Measurements from ENCODE around the gene MAGI1.
A peak's percentile ranks its signal among the peaks of the same experiment; 100 is the strongest.
"Not testable (repeated sequence)": the region's sequence is repeated elsewhere in the genome, so short reads cannot be mapped to it uniquely, and the experiment has no call there.

The MAGI1 gene

DNA sequence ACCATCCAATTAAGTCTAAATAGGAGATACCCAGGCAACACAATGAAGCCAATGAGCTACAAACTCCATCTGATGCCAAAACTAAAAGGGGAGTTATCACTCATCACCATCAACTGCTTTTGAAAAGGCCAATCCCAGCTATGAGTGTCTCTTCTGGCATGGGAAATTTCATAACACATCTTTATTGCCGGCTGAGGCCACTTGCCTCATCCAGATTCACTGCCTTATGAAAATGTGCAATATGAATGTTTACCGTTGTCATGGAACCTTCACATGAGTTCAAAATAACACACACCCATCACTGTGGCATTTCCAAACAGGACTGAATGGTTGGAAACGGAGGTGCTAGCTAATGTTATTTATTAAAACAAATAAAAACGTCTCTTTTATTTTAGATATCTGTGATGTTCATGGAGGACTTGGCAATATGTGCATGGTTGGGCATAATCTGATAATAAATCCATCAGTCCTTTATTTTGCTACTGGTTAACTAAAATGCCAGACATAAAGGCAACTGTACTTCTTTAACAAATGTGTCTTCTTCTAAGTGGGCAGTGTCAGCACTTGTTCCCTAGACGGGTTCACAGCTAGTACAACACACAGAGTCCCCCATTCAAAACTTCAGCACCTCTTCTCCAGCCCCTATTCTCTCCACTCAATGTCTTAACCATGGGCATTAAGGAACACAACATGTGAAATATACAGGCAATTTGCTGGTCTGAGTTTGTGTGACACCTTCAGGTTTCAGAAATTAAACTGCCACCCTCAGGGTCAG, 143.9 kb downstream of the MAGI1 start:
- no peak for DNase-seq

DNA sequence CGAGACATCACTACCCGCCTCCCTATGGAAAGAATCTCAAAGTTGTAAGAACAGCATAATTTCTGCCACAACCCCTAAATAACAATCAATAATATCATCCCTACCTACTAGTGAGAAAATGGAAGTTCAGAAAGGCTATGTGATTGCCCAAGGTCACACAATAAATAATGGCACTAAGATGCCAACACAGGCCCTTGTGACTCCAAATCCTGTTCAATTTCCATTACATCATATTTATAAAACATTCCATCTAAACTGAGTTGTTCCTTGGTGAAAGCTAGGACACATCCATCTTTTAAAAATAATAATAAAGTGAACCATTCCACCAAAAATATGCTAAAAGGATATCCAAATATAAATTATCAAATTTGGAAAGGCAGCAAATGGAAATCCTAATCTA, 144.6 kb downstream of the MAGI1 start:
- no peak for DNase-seq

DNA sequence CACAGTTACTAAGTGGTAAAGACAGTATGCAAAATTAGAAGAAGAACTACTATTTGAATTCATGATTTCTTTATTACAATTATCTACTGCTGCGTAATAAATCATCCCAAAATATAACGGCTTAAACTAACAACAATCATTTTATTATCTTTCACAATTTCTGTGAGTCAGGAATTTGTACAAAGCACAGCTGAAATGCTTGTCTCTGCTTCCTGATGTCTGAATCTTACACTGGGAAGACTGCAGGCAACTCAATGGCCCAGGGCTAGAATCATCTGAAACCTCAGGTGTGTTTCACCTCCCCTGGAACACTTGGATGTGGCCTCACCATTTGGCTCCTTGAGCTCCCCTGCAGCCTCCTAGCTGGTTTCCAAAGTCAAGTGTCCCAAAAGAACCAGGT, 145.1 kb downstream of the MAGI1 start:
- DNase-seq = no peak

DNA sequence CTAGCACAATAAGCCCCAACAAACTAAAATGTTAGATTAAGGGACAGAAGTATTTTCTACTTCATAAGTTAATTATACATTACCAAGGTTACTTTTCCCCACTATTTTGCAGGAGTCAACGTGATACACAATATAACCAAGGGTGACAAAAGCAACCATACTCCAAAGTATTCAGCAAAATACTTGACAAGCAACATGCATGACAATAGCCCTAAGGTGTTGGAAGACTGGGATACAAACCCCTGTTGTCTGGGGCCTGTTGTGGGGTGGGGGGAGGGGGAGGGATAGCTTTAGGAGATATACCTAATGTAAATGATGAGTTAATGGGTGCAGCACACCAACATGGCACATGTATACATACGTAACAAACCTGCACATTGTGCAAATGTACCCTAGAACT, 147.2 kb downstream of the MAGI1 start:
- DNase-seq = not testable (repeated sequence)

DNA sequence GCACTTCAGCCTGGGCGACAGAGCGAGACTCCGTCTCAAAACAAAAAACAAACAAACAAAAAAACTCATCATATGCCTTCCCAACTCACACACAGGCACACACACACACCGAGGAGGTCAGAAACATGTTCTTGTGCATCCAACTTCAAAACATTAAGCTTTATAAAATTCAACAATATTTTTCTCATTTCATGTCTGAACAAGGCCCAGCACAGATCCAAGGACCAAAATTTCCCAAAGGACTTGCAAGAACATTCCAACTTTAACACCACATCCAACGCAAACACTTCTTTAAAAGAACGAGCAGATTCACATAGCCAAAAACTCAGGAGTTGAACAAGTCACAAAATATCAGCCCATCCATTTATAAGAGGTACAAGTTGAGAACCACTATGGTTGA, 148.4 kb downstream of the MAGI1 start:
- DNase-seq = no peak

DNA sequence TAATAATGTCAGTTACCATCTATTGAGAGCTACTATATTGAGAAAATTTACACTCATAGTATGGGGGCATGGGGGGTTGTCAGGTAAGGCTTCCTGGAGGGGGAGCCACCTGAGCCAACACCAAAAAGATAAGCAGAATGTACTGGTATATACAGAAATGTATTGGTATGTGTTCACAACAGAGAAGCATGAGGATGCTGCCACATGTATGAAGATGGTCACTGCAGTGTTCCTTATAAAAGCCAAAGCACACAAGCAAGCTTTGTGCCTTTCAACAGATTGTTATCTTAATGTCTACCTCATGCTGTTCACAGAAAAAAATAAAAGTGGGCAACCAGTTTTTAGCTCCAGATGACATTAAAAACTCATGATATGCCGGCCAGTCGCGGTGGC, 149.0 kb downstream of the MAGI1 start:
- DNase-seq = no peak

DNA sequence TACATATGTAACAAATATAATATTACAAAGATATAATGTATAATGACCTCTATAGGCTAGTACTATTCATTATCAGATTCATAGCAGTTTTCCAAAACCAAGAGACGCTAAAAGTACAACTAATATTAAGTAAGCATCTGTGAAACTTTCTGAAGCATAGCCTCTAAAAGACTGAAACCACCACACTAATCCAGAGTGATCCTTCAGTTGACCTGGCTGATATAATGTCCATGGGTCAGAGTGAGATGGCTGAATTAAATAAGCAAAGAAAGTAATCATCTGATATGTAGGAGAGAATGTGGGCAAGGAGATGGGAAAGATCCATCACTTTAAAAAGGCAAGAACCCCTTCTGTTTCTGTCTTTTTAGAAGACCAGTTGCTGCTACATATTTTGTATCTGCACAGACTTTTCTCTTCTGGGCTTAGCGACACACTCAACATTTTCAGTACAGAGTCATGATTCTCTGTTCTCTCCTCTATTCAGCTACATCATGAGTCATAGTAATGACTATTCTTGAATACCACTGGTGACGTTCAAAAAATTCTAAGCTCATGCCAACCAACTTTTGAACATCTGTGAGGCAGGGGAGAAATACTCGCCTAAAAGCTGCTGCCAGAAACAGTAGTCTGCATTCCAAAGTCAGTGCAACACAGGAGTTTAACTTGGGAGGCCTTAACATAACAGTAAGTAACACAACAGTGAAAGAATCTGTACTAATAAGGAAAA, 149.6 kb downstream of the MAGI1 start:
- DNase-seq = no peak

DNA sequence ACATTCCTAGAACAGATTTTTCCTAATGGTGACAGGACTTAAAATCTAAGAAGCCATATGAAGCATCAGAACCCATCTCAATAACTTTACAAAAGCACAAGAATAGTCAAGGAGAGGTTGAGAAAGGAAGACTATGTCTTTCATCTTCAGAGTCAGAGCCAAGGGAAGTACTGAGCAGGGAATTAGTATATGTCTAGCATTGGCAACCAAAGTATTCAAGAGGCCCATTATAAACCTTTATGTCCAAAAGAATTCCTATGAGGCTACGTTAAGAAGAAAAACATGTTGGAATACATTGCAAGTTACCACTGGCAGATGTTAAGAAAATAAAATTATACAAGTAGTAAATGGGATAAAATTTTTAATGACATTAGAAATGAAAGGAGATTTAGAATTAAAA, 150.5 kb downstream of the MAGI1 start:
- DNase-seq = no peak

DNA sequence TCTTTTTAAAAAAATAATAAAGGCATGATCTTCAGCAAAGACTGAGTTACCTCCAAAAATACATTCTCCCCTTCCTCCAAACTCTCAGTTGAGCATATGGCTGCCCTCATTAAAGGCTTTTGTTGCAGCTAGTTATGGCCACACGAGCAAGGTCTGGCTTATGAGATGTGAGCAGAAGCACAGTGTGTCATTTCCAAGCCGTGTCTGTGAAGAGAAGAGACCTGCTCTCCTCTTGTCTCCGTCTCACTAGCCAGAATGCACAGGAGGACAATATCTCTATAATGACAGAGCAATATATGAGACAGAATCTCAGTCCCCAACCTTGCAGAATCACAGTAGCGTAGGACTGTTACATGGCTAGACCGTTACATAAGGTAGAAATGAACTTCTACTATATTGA, 152.3 kb downstream of the MAGI1 start:
- DNase-seq = no peak

DNA sequence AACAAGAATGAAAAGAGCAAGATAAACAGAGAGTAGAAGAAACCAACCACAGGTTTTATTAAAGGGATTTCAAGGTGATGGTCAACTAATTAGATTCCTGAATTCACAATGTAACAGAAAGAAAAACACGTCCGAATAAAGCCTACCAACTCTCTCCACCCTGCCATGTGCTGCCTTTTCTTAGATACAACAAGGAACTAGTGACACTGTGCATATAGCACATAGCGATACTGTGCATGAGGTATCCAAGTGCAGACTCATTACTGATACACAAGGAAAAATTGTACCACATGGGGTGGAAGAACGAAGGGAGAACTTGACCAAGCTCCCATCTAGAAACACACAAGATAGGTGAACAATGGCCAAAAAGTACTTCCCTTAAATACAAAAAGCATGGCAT, 154.6 kb downstream of the MAGI1 start:
- no peak for DNase-seq

DNA sequence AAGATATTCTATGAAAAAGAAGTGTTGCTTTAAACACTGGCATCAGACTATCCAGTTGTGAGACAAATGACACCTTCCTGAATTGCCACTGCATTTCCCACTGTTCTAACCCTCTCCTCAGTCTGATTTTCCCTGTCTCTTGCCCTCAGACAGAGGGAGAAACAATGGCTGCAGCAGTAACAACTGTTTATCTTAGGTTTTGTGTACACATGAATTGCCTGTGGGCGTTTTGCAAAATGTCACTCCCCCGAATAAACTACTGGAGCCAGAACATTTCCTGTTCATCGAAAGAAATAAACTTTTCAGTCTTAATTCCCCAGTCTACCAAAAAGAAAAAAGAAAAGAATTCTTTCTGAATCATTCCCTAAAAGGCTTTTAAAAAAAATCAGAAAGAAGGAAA, 155.1 kb downstream of the MAGI1 start:
- no peak for DNase-seq

DNA sequence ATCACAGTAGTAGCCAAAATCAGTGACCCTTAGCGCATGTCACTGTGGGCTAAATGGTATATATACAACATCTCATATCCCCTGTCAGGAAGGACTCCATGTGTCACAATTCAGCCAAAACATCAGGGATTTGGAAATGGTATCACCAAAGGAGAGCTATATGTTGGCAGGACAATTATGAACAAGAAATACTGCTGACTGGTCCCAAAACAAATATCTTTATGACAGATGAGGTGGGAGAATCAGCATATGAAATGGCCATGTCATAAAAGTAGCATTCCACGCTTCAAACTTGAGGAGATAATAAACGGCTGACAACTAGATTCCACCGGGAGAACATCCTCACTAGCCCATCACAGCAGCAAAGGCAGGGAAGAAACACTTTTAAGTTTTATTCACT, 158.4 kb downstream of the MAGI1 start:
- no peak for DNase-seq

DNA sequence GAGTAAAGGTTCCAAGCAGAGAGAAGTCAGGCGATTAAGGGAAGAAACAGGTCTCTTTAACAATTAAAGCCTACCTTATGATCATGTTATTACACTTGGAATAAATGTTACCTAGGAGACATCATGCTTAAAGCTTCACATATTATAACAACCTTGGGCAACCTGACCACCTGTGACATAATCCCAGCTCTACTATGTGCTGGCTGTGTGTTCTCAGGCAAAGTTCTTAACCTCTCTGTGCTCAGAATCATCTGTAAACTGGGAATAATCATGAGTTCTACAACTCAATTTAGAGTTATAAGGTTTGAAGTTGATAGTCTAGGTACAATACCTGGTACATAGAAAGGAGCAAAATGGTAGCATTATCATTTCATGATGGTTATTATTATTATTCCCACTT, 159.3 kb downstream of the MAGI1 start:
- DNase-seq = no peak

DNA sequence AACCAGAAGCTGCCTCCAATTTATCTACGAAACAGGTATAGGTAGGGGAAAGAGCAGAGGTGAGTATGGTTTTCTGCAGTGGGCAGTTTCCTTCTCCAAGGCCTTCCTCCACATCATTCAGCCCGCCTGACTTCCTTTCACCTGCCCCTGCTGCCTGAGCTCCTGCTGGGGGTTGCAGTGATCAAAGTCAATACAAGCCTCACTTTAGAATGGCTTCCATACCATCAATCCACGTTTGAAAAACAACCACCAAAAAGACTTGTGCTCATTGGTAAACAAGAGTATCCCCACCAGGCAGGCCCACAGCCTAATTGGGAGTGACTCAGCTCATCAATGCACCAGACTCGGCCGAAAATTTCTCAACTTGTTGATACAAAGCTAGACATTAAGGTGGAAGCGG, 159.9 kb downstream of the MAGI1 start:
- no peak for DNase-seq

DNA sequence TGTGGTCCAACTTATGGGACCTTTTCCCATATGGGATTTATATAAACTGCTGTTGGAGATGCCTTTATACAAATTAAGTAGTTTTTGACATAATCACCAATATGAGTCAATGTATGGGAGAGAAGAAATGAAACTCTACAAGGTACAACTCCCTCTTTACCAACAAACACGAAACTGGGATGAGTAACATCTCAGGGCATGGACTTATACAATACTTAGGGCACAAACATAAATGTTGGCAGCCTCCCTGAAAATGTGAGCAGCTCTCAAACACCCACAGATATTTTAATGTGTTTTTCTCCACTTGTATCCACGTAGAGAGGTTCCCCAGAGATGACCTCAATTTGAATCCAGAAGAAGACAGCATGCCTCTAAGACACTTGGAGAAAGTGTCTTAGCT, 161.6 kb downstream of the MAGI1 start:
- no peak for DNase-seq

DNA sequence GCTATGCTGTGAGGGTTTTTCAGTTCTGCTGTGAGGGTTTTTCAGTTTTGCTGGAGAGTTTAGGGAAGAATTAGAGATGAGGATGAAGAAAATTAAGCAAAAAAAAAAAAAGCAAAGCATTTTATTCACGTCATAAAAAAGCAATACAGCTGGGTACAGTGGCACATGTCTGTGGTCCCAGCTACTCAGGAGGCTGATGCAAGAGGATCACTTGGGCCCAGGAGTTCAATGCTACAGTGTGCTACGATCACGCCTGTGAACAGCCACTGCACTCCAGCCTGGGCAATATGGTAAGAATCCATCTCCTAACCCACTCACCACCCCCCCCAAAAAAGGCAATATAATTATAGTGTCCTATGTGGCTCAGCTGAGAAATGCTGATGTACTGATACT, 162.7 kb downstream of the MAGI1 start:
- DNase-seq = no peak

DNA sequence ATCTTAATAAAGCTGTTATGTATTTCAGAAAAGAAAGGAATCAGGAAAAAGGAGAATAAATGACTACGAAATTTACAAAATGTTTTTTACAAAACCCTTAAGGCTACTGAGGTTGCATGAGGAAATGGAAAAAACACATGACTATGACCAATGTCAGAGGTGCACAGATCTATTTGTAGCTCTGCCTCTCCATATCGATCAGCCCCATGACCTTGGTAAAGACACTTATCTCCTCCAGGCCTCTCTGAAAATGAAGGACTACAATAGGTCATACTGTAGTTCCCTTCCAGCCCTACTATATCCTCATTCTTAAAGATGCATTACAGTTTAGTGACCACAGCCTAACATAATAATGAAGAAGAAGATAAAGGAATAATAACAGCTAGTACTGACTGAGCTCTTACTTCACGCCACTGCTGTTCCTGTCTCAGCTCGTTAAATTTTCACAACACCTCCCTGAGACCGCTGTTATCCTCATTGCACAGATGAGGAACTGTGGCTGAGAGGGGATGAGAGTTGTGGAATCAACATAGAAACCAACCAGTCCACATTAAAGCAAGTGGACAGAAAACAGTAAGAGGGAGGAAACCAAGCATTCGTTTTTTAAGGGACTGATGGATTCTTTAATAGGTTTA, 163.2 kb downstream of the MAGI1 start:
- no peak for DNase-seq

DNA sequence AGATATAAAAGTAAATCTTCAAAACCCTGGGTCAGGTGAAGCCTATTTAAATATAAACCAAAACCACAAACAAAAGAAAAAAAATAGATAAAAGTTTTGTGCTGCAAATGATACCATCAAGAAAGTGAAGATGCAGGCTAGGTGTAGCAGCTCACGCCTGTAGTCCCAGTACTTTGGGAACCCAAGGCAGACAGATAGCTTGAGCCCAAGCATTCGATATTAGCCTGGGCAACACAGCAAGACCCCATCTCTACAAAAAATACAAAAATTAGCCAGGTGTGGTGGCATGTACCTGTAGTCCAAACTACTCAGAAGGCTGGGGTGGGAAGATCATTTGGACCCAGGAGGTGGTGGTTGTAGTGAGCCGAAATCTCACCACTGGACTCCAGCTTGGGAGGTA, 164.8 kb downstream of the MAGI1 start:
- no peak for DNase-seq

DNA sequence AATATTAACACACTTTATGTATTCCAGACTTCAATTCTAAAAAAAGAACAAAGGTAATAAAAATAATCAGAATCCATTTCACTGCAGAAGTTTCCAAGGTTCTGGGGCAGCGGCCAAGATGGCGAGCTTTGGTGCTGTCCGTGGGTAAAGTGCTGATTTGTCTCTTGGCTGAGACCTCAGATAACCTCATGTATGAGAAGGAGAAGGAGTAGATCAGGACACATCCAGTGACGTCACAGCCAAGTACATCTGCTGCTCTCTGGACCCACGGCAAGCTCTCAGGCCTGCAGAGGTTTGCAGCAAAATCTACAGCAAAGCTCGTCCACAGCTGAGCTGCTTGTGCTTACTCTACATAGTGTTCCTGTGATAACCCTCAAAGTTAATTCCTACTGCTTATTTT, 165.7 kb downstream of the MAGI1 start:
- no peak for DNase-seq

DNA sequence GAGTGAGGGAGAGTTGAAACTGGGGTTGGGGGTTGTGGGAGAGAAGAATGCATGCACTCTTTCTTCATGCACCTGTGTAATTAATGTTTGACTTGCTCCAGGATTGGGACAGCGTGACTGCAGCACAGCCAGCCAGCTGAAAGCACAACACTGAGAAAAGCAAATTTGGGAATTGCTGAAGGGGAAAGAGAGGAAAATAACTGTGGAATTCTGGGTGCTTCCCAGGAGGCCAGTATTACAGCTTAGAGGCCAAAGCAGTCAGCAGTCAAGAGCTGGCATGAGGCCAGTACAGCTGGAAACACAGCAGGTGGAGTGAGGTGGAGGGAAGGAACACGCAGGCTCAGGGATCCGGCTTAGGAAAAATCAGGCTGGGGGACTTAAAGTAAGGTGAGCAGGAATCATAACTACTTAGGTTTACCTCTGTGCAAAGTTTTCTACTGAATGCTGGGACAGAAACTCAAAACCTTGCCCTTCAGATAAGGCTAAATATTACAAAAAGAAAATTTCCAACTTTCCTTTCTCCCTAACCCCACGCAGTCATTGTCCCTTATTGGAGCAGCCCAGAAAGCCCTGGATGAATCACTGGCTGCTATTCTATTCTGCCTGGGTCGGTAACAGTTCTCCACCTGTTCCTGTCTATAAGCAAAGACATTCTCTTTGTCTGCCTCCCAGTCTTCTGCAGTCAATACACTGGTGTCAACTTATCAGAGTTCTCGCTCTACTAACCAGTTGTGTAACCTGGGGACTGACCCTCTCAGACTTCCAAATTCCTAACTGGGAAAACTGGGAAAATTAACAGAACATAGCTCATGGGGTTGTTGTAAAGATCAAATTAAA, 167.2 kb downstream of the MAGI1 start:
- peak; percentile 2 for DNase-seq

DNA sequence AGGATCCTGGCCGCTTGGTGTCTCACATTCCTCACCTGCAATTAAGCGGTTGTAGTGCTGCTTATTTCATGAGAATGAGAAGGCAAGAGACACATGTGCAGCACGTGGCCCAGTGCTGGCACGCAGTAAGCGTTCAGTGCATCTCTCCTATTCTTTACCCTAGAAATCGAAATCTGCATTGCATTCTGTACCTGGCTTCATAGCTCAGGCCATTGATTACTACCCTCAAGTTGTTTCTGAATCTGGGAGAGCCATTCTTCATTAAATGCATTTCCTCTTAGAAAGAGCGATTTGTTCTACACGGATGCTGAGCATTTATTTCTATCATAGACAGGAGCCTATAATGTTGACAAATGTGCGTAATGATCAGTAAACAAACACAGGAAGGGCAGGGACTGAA, 168.9 kb downstream of the MAGI1 start:
- DNase-seq = no peak

DNA sequence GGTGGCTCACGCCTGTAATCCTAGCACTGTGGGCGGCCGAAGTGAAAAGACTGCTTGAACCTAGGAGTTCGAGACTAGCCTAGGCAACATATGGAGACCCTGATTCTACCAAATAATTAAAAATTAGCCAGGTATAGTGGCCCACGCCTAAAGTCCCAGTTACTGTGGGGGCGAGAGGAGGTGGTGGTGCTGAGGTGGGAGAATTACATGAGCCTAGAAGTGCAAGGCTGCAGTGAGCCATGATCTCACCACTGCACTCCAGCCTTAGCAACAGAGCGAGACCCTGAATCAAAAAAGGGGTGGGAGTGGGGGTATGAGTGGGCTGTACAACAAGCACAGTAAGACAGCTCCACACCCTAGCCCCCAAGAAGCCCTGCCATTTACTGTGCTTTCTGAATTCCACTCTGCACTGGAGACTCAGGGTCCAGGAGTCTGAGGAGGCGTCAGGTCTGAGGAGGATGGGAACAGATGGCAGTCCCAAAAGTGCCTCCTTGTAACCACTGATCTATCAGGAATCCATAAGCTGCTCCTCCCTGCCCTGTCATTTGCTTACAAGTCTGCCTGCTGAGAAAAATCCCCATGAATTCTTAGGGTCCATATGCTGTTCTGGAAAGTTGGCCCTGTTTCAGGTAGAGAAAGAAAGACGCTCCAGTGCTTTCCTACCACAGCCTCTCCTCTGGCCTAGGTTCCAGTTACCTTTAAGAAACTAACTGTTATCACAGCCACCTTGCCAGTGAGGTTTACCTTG, 171.1 kb downstream of the MAGI1 start:
- DNase-seq = no peak

All from NCI-H187 treated with DMSO at 0.1 percent for 48 hours (cell line).